HCT116 (cell line): ENCODE measurements around the gene CIAO1. TPM values are rescaled to one million over a fixed set of nuclear protein-coding genes. Genes with fewer than 3 reads are reported as not detected.

Experiments used
- ATAC-seq: fragments of 200-7000 bp; cut with Tn5 transposase; 2 replicates; pipeline ENCODE4 v1.9.1; 2020; ENCODE audit warnings: mild to moderate bottlenecking, moderate library complexity
- BruUV-seq: library from RNA; stranded (reverse); fragments of 400-500 nt; replicated peaks from 2 replicates; lab custom pipeline; 2021; lab: Mats Ljungman, UMichigan
- CTCF ChIA-PET: fragments of 300-600 bp; sonication (Branson Sonifier 250); formaldehyde crosslinking; loops from one replicate; lab custom pipeline; 2021; ENCODE audit warnings: antibody characterized with exemption; lab: Charles Lee
- POLR2A ChIA-PET: fragments of 300-600, 350-600 bp; sonication (Branson Sonifier 250); formaldehyde crosslinking; loops from one replicate; lab custom pipeline; 2021; ENCODE audit warnings: antibody characterized with exemption; lab: Charles Lee
- RAD21 ChIA-PET, 2 experiments: fragments of 300-600 bp; sonication (Branson Sonifier 250); formaldehyde crosslinking; loops; one replicate each; lab custom pipeline; 2023; ENCODE audit warnings: low total read pairs in 2 of 2; ENCODE audit not compliant: uncharacterized antibody in 2 of 2, unreplicated experiment in 2 of 2, low non-redundant PET in 1 of 2; lab: Charles Lee
- DNase-seq: peaks from one replicate; pipeline ENCODE4 v3.0.0-alpha.2; 2010; ENCODE audit warnings: low read depth, low spot score
- H2AFZ ChIP-seq: fragments of 200-600 bp; shearing (Covaris generic), sonication (generic); 2 replicates; pipeline ENCODE4 v1.6.1; 2017; ENCODE audit warnings: low read depth, mixed run types, mixed read lengths, antibody characterized with exemption, low read length; ENCODE audit not compliant: poor library complexity, severe bottlenecking
- H3K27ac ChIP-seq: 2 replicates; pipeline ENCODE4 v1.5.1; 2012; ENCODE audit warnings: low read depth, low read length
- H3K27me3 ChIP-seq: fragments of 200-600 bp; sonication (generic); 2 replicates; pipeline ENCODE4 v1.6.1; 2016; ENCODE audit warnings: mixed run types, low read length, mixed read lengths; ENCODE audit not compliant: insufficient read depth
- H3K36me3 ChIP-seq, 2 experiments: fragments of 200-500 bp in 1 of 2; fragments of 200-600 bp in 1 of 2; sonication (Bioruptor generic) in 1 of 2; sonication (generic) in 1 of 2; 2 replicates each; pipeline versions ENCODE4 v1.5.1 to v1.6.1; 2014 to 2016; ENCODE audit warnings: low read length in 2 of 2, inconsistent platforms in 1 of 2, mixed read lengths in 1 of 2, mixed run types in 1 of 2; ENCODE audit not compliant: insufficient read depth in 2 of 2, control insufficient read depth in 1 of 2
- H3K4me1 ChIP-seq, 2 experiments: fragments of 200-600 bp in 1 of 2; sonication (generic) in 1 of 2; 2 replicates each; pipeline versions ENCODE4 v1.5.1 to v1.6.1; 2012 to 2017; ENCODE audit warnings: low read length in 2 of 2, inconsistent platforms in 1 of 2, mild to moderate bottlenecking in 1 of 2, mixed read lengths in 1 of 2, mixed run types in 1 of 2, moderate library complexity in 1 of 2; ENCODE audit not compliant: insufficient read depth in 2 of 2, control insufficient read depth in 1 of 2
- H3K4me2 ChIP-seq: fragments of 200-600 bp; sonication (generic); 2 replicates; pipeline ENCODE4 v1.6.1; 2017; ENCODE audit warnings: mixed run types, low read length, mixed read lengths
- H3K4me3 ChIP-seq, 2 experiments: fragments of 200-600 bp in 1 of 2; sonication (generic) in 1 of 2; replicated peaks in 1 of 2; 2 replicates each; pipeline ENCODE4 v1.5.1; 2011 to 2016; ENCODE audit warnings: low read length in 2 of 2, control low read depth in 1 of 2, low read depth in 1 of 2, mild to moderate bottlenecking in 1 of 2, mixed read lengths in 1 of 2, mixed run types in 1 of 2
- H3K79me2 ChIP-seq: fragments of 200-600 bp; sonication (generic); 2 replicates; pipeline ENCODE4 v1.6.1; 2017; ENCODE audit warnings: mild to moderate bottlenecking, mixed run types, low read length, moderate library complexity, mixed read lengths; ENCODE audit not compliant: insufficient read depth
- H3K9ac ChIP-seq: fragments of 200-600 bp; sonication (generic); 2 replicates; pipeline ENCODE4 v1.6.1; 2016; ENCODE audit warnings: low read length, mixed read lengths
- H3K9me2 ChIP-seq: fragments of 200-600 bp; sonication (generic), shearing (Covaris generic); 2 replicates; pipeline ENCODE4 v1.6.1; 2017; ENCODE audit warnings: mixed run types, mild to moderate bottlenecking, moderate library complexity; ENCODE audit not compliant: insufficient read depth
- H3K9me3 ChIP-seq, 2 experiments: fragments of 200-500 bp in 1 of 2; fragments of 200-600 bp in 1 of 2; sonication (Bioruptor generic) in 1 of 2; sonication (generic) in 1 of 2; 2 replicates each; pipeline ENCODE4 v1.6.1; 2014 to 2017; ENCODE audit warnings: low read length in 2 of 2, mixed read lengths in 2 of 2, inconsistent platforms in 1 of 2, low read depth in 1 of 2, mild to moderate bottlenecking in 1 of 2, mixed run types in 1 of 2, moderate library complexity in 1 of 2; ENCODE audit not compliant: control insufficient read depth in 1 of 2, insufficient read depth in 1 of 2
- H4K20me1 ChIP-seq: fragments of 200-600 bp; sonication (generic), shearing (Covaris generic); 2 replicates; pipeline ENCODE4 v1.6.1; 2017; ENCODE audit warnings: mixed run types, mild to moderate bottlenecking, moderate library complexity; ENCODE audit not compliant: insufficient read depth
- CEBPB ChIP-seq: IDR thresholded peaks from 2 replicates; pipeline ENCODE4 v1.6.1; 2012; ENCODE audit warnings: low read depth
- CTCF ChIP-seq, 3 experiments: fragments of 200-600 bp in 1 of 3; sonication (generic) in 1 of 3; IDR thresholded peaks in 2 of 3; conservative IDR thresholded peaks in 1 of 3; 2 replicates each; pipeline ENCODE4 v1.5.1; 2012 to 2017; ENCODE audit warnings: low read depth in 2 of 3, low read length in 2 of 3, antibody characterized with exemption in 1 of 3, borderline replicate concordance in 1 of 3, control low read depth in 1 of 3, mild to moderate bottlenecking in 1 of 3, mixed read lengths in 1 of 3, mixed run types in 1 of 3, moderate library complexity in 1 of 3; ENCODE audit not compliant: insufficient read depth in 1 of 3
- EGR1 ChIP-seq: IDR thresholded peaks from 2 replicates; pipeline ENCODE4 v1.6.1; 2012; ENCODE audit warnings: low read depth
- ELF1 ChIP-seq: IDR thresholded peaks from 2 replicates; pipeline ENCODE4 v1.6.1; 2012; ENCODE audit warnings: low read depth, borderline replicate concordance
- EZH2phosphoT487 ChIP-seq: fragments of 200-600 bp; IDR thresholded peaks from 2 replicates; pipeline ENCODE4 v1.6.1; 2018; ENCODE audit warnings: antibody characterized with exemption, borderline replicate concordance
- JUND ChIP-seq: IDR thresholded peaks from 2 replicates; pipeline ENCODE4 v1.6.1; 2012
- MAX ChIP-seq: IDR thresholded peaks from 2 replicates; pipeline ENCODE4 v1.6.1; 2012
- RAD21 ChIP-seq: IDR thresholded peaks from 2 replicates; pipeline ENCODE4 v1.6.1; 2012; ENCODE audit warnings: low read depth, mild to moderate bottlenecking
- SIN3A ChIP-seq: IDR thresholded peaks from 2 replicates; pipeline ENCODE4 v1.6.1; 2012; ENCODE audit warnings: low read depth
- SP1 ChIP-seq: IDR thresholded peaks from 2 replicates; pipeline ENCODE4 v1.6.1; 2012; ENCODE audit warnings: low read depth
- SRF ChIP-seq: IDR thresholded peaks from 2 replicates; pipeline ENCODE4 v1.6.1; 2012; ENCODE audit warnings: low read depth
- ZBTB33 ChIP-seq: IDR thresholded peaks from 2 replicates; pipeline ENCODE4 v1.6.1; 2011; ENCODE audit warnings: mild to moderate bottlenecking, low read length, moderate library complexity; ENCODE audit not compliant: insufficient replicate concordance; ENCODE audit errors: extremely low read depth
- ZFX ChIP-seq: fragments of 450-650 bp; IDR thresholded peaks from 2 replicates; pipeline ENCODE4 v1.6.1; 2017
- intact Hi-C: fragments of 100-400 bp; cut with micrococcal nuclease; formaldehyde crosslinking; loops from 2 replicates; pipeline ENCODE4 v1.10.0; 2022
- total RNA-seq: library from RNA; stranded (reverse); gene quantifications from one replicate; pipeline ENCODE4 v1.2.1, GENCODE V29; 2021; ENCODE audit not compliant: unreplicated experiment

CIAO1 gene
- total RNA-seq, 1 experiment from 2014 or later: 76.8 TPM

GRCh38 chr2:96296925-96297324 lies 30.9 kb downstream of the CIAO1 start:
- RAD21 ChIA-PET: no interaction called here
- H3K27me3 ChIP-seq: no peaks in the 10 kb centered on the region

GRCh38 chr2:96301865-96302264 lies 35.8 kb downstream of the CIAO1 start:
- H3K9ac ChIP-seq: no peak overlapping the region
- ATAC-seq (no peak), DNase-seq (no peak)
- intact Hi-C loops: no loop called here
- CTCF ChIA-PET: no interaction called here
- peaks cover 66 to 70% of the 10 kb centered on the region in 2 experiments for H3K36me3 ChIP-seq
- no peaks in the 10 kb centered on the region for H4K20me1 ChIP-seq
- H3K4me2 ChIP-seq: no peak overlapping the region
- H3K4me3 ChIP-seq: no peak overlapping the region
- H2AFZ ChIP-seq: no peak overlapping the region
- no peaks in the 10 kb centered on the region for H3K9me3 ChIP-seq
- RAD21 ChIA-PET: no interaction called here
- H3K27ac ChIP-seq: no peak overlapping the region
- peaks cover 10 to 19% of the 10 kb centered on the region in 2 experiments for H3K4me1 ChIP-seq
- H3K79me2 ChIP-seq: peaks cover 81% of the 10 kb centered on the region
- no TSS peak for BruUV-seq
- H3K27me3 ChIP-seq: no peaks in the 10 kb centered on the region
- POLR2A ChIA-PET: no interaction called here
- H3K9me2 ChIP-seq: no peaks in the 10 kb centered on the region
- TF ChIP-seq ZFX: no peak
- no peak for TF ChIP-seq MAX
- TF ChIP-seq EZH2phosphoT487: no peak
- TF ChIP-seq EGR1: no peak
- TF ChIP-seq JUND: no peak
- TF ChIP-seq CTCF (IDR thresholded peaks at IDR 0.05 in 2 of 3, conservative IDR thresholded peaks at IDR 0.05 in 1 of 3; ENCODE audit: borderline replicate concordance in 1 of 3, insufficient read depth in 1 of 3, low read depth in 2 of 3, low read length in 2 of 3): no peak
- no peak for TF ChIP-seq ELF1
- no peak for TF ChIP-seq CEBPB
- no peak for TF ChIP-seq ZBTB33
- no peak for TF ChIP-seq RAD21
- TF ChIP-seq SRF: no peak

More at GRCh38 chr2:96296925-96297324, 30.9 kb downstream of the CIAO1 start:
- Histone ChIP-seq H4K20me1 (no peaks in the 10 kb centered on the region), H3K9me3 (no peaks in the 10 kb centered on the region), H3K4me3 (no peak overlapping the region), H2AFZ (no peak overlapping the region), H3K4me1 (no peaks in the 10 kb centered on the region), H3K9me2 (no peaks in the 10 kb centered on the region), H3K4me2 (no peak overlapping the region), H3K27ac (no peak overlapping the region), H3K36me3 (peaks cover 84 to 86% of the 10 kb centered on the region in 2 experiments), H3K79me2 (peaks cover 41% of the 10 kb centered on the region), H3K9ac (no peak overlapping the region)
- BruUV-seq: no TSS peak
- TF ChIP-seq SP1 (no peak), ZBTB33 (no peak), SIN3A (no peak), EGR1 (no peak)
- ChIA-PET CTCF (no interaction called here), POLR2A (no interaction called here)
- ATAC-seq: no peak
- intact Hi-C loops: no loop called here
- DNase-seq: no peak
